HG03039 (cell line): ENCODE data around the gene KCNF1.

Experiments used
- ATAC-seq: cut with Tn5 transposase; IDR thresholded peaks from one replicate; pipeline ENCODE4 v1.9.1; 2021; ENCODE audit warnings: mild to moderate bottlenecking, moderate library complexity; ENCODE audit not compliant: unreplicated experiment

KCNF1 gene

GRCh38 chr2:10918661-10919409, 7.1 kb downstream of the KCNF1 start:
- ATAC-seq: no peak

- no peak for ATAC-seq
These were observed 7.7 kb downstream of the KCNF1 start for GRCh38 chr2:10919410-10919770.

GRCh38 chr2:10919771-10920621, 8.3 kb downstream of the KCNF1 start:
- ATAC-seq: no peak

GRCh38 chr2:10920764-10921388, 9.1 kb downstream of the KCNF1 start:
- ATAC-seq: no peak

- no peak for ATAC-seq
These were observed 9.8 kb downstream of the KCNF1 start for GRCh38 chr2:10921525-10921924.

- no peak for ATAC-seq
These were observed 10.7 kb downstream of the KCNF1 start for GRCh38 chr2:10922307-10923007.

GRCh38 chr2:10923008-10923375, 11.3 kb downstream of the KCNF1 start:
- ATAC-seq: no peak

- ATAC-seq: no peak
These were observed 12.2 kb downstream of the KCNF1 start for GRCh38 chr2:10923965-10924364.

GRCh38 chr2:10924441-10924840, 12.7 kb downstream of the KCNF1 start:
- no peak for ATAC-seq

GRCh38 chr2:10924859-10925258, 13.1 kb downstream of the KCNF1 start:
- no peak for ATAC-seq

GRCh38 chr2:10926191-10926820, 14.6 kb downstream of the KCNF1 start:
- ATAC-seq: no peak

- ATAC-seq: no peak
These were observed 19.2 kb downstream of the KCNF1 start for GRCh38 chr2:10930721-10931516.

GRCh38 chr2:10931710-10932255, 20.0 kb downstream of the KCNF1 start:
- ATAC-seq: no peak

- ATAC-seq: no peak
These were observed 20.8 kb downstream of the KCNF1 start for GRCh38 chr2:10932345-10933151.

- no peak for ATAC-seq
These were observed 22.0 kb downstream of the KCNF1 start for GRCh38 chr2:10933700-10934225.

- ATAC-seq: no peak
These were observed 22.7 kb downstream of the KCNF1 start for GRCh38 chr2:10934308-10934978.

GRCh38 chr2:10934979-10935350, 23.2 kb downstream of the KCNF1 start:
- ATAC-seq: no peak

GRCh38 chr2:10935366-10935918, 23.7 kb downstream of the KCNF1 start:
- no peak for ATAC-seq
